ENCODE results near the gene VPS54. TPM values are rescaled to one million over a fixed set of nuclear protein-coding genes. Genes with fewer than 3 reads are reported as not detected.

VPS54 gene
- total RNA-seq, 1 experiment from 2014 or later: 14.6 TPM

DNA sequence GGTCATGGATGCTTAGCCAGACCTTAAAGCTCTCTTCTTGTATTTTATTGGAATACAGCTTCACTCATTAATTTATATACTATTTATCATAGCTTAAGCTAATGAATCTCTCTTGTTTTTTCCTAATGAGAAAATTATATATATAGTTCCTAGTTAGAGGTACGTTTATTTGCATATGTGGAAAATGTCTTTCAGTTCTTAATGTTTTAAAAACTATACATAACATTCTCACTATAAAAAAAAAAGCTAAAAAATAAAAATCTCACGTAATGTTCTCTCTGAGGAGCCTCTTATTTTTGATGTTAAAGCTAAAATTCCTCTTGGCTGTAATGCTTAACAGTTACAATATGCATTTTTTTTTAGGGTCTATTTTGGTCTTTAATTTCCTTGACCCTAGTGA lies 160.9 kb downstream of the VPS54 start:
- POLR2A ChIA-PET: interaction anchor here (0.7 to 1.5 kb wide), 2 partner anchors 9 to 272 kb away, joined by 3 to 4 read pairs; no protein-coding TSS in a partner anchor
- Mint-ChIP-seq H3K9me3 (no peaks in the 10 kb centered on the region), H3K4me1 (peaks cover 68% of the 10 kb centered on the region), H3K36me3 (peaks cover 76% of the 10 kb centered on the region), H3K4me3 (no peak overlapping the region), H3K27me3 (ENCODE audit: low read depth) (no peaks in the 10 kb centered on the region), H3K27ac (peak overlapping the region; percentile 93)
- CTCF ChIA-PET: interaction anchor here (1.9 kb wide), 1 partner anchor 160 kb away, joined by 4 read pairs; no protein-coding TSS in a partner anchor
- ATAC-seq (no peak), DNase-seq (ENCODE audit: low spot score) (no peak)
- TF ChIP-seq IRF2 (CRISPR knock-in tag; IDR thresholded peaks at IDR 0.05; ENCODE audit: borderline replicate concordance, low read depth) (no peak), USF2 (CRISPR knock-in tag; IDR thresholded peaks at IDR 0.05) (no peak), CTCF (IDR thresholded peaks at IDR 0.05) (no peak), ZNF121 (CRISPR knock-in tag; IDR thresholded peaks at IDR 0.05) (no peak), CDX4 (CRISPR knock-in tag; IDR thresholded peaks at IDR 0.05; ENCODE audit: borderline replicate concordance) (no peak), GRHL2 (CRISPR knock-in tag; IDR thresholded peaks at IDR 0.05; ENCODE audit: insufficient replicate concordance, severe bottlenecking) (no peak), ZNF512 (CRISPR knock-in tag; IDR thresholded peaks at IDR 0.05; ENCODE audit: borderline replicate concordance) (no peak), HMGA2 (CRISPR knock-in tag; IDR thresholded peaks at IDR 0.05) (no peak), MLX (CRISPR knock-in tag; IDR thresholded peaks at IDR 0.05) (no peak), SOX15 (CRISPR knock-in tag; IDR thresholded peaks at IDR 0.05) (no peak), ETV6 (CRISPR knock-in tag; IDR thresholded peaks at IDR 0.05) (no peak), EMX1 (CRISPR knock-in tag; IDR thresholded peaks at IDR 0.05) (no peak), RORB (CRISPR knock-in tag; IDR thresholded peaks at IDR 0.05) (no peak), FOXK1 (CRISPR knock-in tag; IDR thresholded peaks at IDR 0.05) (no peak)

DNA sequence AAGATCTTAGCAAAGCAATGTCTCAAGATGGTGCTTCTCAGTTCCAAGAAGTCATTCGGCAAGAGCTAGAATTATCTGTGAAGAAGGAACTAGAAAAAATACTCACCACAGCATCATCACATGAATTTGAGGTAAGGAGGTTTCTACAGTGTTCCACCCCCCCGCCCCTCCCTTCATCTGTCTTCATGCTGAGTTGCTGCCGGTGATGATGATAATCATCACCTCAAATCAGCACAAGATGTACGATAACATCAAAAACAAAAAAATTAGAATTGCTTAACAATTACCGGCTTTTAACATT lies 163.0 kb downstream of the VPS54 start:
- no peak for DNase-seq (ENCODE audit: low spot score)
- POLR2A ChIA-PET: interaction anchor here (1.6 kb wide), 1 partner anchor 14 kb away, joined by 5 read pairs; the partner anchor contains the start of gene UGP2
- no peak for TF ChIP-seq ZNF512 (CRISPR knock-in tag; IDR thresholded peaks at IDR 0.05; ENCODE audit: borderline replicate concordance)
- TF ChIP-seq TCF7 (CRISPR knock-in tag; IDR thresholded peaks at IDR 0.05; ENCODE audit: low read depth): no peak
- TF ChIP-seq EMX1 (CRISPR knock-in tag; IDR thresholded peaks at IDR 0.05): no peak
- TF ChIP-seq MYBL2 (CRISPR knock-in tag; IDR thresholded peaks at IDR 0.05): no peak
- no peak for TF ChIP-seq PRDM15 (CRISPR knock-in tag; IDR thresholded peaks at IDR 0.05)
- no peak for TF ChIP-seq JUN (CRISPR knock-in tag; IDR thresholded peaks at IDR 0.05)
- TF ChIP-seq, protein P1, sequence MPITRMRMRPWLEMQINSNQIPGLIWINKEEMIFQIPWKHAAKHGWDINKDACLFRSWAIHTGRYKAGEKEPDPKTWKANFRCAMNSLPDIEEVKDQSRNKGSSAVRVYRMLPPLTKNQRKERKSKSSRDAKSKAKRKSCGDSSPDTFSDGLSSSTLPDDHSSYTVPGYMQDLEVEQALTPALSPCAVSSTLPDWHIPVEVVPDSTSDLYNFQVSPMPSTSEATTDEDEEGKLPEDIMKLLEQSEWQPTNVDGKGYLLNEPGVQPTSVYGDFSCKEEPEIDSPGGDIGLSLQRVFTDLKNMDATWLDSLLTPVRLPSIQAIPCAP (CRISPR knock-in tag; IDR thresholded peaks at IDR 0.05): no peak
- TF ChIP-seq, protein P2, sequence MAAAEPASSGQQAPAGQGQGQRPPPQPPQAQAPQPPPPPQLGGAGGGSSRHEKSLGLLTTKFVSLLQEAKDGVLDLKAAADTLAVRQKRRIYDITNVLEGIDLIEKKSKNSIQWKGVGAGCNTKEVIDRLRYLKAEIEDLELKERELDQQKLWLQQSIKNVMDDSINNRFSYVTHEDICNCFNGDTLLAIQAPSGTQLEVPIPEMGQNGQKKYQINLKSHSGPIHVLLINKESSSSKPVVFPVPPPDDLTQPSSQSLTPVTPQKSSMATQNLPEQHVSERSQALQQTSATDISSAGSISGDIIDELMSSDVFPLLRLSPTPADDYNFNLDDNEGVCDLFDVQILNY (CRISPR knock-in tag; IDR thresholded peaks at IDR 0.05): no peak
- no peak for TF ChIP-seq RORB (CRISPR knock-in tag; IDR thresholded peaks at IDR 0.05)
- TF ChIP-seq, protein P3, sequence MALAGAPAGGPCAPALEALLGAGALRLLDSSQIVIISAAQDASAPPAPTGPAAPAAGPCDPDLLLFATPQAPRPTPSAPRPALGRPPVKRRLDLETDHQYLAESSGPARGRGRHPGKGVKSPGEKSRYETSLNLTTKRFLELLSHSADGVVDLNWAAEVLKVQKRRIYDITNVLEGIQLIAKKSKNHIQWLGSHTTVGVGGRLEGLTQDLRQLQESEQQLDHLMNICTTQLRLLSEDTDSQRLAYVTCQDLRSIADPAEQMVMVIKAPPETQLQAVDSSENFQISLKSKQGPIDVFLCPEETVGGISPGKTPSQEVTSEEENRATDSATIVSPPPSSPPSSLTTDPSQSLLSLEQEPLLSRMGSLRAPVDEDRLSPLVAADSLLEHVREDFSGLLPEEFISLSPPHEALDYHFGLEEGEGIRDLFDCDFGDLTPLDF (CRISPR knock-in tag; IDR thresholded peaks at IDR 0.05): no peak

More for the DNA sequence above, 163.0 kb downstream of the VPS54 start:
- peaks cover 70% of the 10 kb centered on the region for H3K4me1 Mint-ChIP-seq
- no peaks in the 10 kb centered on the region for H3K27me3 Mint-ChIP-seq (ENCODE audit: low read depth)
- H3K9me3 Mint-ChIP-seq: no peaks in the 10 kb centered on the region
- CTCF ChIA-PET: interaction anchor here (0.7 to 1.9 kb wide), 2 partner anchors 10 to 157 kb away, joined by 3 to 4 read pairs; no protein-coding TSS in a partner anchor
- H3K27ac Mint-ChIP-seq: peak overlapping the region; percentile 81
- no peak overlapping the region for H3K4me3 Mint-ChIP-seq
- peaks cover 70% of the 10 kb centered on the region for H3K36me3 Mint-ChIP-seq
- ATAC-seq: no peak

Data from WTC11 (cell line).